GM18511 (cell line): ENCODE measurements around the gene TMPRSS9.

Source experiments
- ATAC-seq: cut with Tn5 transposase; IDR thresholded peaks from one replicate; pipeline ENCODE4 v1.9.1; 2021; ENCODE audit warnings: mild to moderate bottlenecking, moderate library complexity; ENCODE audit not compliant: unreplicated experiment

Gene TMPRSS9

GRCh38 chr19:2358548-2359173 lies 1.4 kb upstream of the TMPRSS9 start:
- no peak for ATAC-seq

GRCh38 chr19:2360833-2361232 lies 768 bp downstream of the TMPRSS9 start:
- ATAC-seq, result no peak

GRCh38 chr19:2361246-2362045 lies 1.4 kb downstream of the TMPRSS9 start:
- ATAC-seq, result no peak

DNA sequence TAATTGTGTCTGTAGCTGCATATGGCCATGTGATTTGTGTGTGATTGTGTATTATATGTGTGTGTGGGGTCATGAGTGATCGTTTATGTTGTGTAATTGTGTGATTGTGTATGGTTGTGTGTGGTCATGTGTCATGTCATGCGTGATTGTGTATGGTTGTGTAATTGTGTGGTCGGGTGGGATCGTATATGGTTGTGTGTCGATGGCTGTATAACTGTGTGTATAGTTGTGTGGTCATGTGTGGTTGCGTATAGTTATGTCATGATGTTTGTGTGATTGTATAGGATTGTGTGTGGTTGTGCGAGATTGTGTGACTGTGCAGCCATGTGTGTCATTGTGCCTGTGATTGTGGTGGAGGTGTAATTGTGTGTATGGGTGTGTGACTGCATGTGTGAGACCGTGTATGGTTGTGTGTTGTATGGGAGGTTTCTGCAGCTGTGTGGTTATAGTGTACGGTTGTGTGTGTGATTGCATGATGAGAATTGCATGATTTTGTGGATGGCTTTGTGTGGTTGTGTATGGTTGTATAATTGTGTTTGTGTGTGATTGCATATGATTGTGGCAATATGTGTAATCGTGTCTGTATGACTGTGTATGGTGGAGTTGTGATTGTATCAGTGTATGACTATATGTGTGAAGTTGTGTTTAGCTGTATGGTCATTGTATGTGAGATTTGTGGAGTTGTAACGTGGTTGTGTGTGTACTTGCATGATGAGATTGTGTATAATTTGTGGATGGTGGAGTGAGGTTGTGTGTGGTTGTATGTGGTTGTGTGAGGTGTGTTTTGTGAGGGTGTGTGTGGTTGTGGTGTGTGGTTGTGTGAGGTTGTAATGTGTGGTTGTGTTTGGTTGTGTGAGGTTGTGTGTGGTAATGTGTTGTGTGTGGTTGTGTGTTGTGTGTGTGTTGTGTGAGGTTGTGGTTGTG lies 2.2 kb downstream of the TMPRSS9 start:
- no peak for ATAC-seq

- ATAC-seq, result no peak
Observed at GRCh38 chr19:2362970-2363300, 2.9 kb downstream of the TMPRSS9 start.

- no peak for ATAC-seq
Observed at GRCh38 chr19:2363419-2363818, 3.4 kb downstream of the TMPRSS9 start.

DNA sequence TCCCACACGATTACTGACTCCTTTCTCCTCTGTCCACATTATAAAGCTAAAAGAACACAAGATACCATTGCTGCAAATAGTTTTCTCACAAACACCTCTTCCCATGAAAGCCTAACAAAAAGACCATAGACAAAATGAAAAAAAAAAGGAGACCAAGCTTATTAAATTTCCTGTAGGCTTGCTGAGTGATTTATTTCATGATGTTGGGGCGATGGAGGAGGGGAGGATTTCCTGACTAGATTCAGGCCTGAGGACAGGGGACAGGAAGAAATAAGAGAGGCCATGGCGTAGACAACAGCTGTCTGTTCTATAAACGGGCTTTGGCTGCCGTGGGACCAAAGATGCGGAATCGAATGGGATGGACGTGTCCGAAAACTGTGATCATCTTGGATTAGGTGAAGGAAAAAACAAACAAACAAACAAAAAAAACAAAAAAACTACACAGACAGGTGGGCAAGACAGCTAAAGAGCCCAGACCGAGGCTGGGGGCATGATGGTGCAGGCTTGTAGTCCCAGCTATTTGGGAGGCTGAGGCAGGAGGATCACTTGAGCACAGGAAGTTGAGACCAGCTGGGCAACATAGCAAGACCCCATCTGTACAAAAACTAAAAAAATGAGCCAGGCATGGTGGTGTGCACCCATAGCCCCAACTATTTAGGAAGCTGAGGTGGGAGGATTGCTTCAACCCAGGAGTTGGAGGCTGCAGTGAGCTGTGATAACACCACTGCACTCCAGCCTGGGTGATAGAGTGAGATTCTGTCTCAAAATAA lies 5.3 kb downstream of the TMPRSS9 start:
- ATAC-seq, result no peak

GRCh38 chr19:2371656-2372055 lies 11.6 kb downstream of the TMPRSS9 start:
- ATAC-seq, result no peak

DNA sequence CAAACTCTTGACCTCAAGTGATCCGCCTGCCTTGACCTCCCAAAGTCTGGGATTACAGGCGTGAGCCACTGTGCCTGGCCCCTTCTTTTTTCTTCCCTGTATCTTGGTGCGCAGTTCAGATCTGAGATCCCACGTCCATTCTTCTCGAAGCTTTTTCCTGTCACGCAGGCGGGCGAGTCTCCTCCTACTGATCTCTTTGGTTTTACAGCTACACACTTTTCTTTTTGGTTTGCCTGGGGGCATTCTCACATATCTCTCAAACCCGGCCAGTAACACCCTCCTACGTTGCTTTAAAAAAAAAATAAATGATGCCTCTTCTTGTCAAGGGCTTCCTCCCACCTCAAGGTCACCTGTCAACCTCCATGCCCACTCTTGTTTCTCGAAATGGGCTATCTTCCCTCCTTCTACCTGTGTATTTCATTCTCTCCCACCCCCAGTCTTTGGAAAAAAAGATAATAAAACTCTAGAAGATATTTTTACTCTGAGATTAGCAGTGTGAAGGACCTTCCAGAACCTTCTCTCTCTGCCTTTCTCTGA lies 12.1 kb downstream of the TMPRSS9 start:
- ATAC-seq, result no peak

DNA sequence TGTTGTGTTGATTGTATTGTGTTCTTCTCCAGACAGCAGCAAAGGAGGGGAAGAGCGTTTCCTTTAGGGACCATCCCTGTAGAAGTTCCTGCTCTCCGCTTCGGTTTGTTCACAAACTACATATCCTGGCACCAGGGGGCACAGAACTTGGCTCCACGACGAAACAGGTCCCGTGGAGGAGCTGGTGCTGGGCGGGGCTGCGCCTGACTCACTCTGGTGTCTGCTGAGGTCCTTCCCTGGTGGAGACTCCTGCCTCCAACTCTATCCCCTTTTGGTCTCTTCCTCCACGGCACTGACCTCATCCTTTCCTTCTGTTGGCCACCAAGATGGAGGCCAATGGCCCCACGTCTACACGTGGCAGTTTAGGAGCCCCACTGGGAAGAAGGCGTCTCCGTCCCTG lies 14.7 kb downstream of the TMPRSS9 start:
- ATAC-seq, result no peak

DNA sequence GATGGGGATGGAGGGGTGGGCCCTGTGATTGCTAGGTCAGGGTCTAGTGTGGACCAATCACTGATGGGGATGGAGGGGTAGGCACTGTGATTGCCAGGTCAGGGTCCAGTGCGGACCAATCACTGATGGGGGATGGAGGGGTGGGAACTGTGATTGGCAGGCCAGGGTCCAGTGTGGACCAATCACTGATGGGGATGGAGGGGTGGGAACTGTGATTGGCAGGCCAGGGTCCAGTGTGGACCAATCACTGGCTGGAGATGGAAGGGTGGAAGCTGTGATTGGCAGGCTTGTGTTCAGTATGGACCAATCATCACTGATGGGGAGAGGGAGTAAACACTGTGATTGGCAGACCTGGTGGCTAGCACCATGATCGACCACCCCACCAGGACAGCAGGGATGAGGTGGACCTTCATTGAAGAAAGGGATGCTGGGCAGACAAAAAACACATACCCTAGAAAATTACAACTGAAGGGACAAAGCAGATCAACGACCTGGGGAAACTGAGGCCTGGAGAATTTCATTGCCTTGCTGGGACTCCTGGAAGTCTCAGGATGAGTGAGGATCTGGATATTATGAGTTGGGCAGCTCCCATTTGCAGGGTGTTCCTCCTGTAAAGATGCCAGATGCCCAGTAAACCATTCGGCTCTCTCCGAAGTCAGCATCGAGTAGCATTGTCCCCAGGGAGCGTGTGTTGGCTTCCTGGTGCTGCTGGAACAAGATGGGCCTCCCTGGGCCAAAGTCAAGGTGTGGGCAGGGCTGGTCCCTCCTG lies 15.5 kb downstream of the TMPRSS9 start:
- no peak for ATAC-seq

DNA sequence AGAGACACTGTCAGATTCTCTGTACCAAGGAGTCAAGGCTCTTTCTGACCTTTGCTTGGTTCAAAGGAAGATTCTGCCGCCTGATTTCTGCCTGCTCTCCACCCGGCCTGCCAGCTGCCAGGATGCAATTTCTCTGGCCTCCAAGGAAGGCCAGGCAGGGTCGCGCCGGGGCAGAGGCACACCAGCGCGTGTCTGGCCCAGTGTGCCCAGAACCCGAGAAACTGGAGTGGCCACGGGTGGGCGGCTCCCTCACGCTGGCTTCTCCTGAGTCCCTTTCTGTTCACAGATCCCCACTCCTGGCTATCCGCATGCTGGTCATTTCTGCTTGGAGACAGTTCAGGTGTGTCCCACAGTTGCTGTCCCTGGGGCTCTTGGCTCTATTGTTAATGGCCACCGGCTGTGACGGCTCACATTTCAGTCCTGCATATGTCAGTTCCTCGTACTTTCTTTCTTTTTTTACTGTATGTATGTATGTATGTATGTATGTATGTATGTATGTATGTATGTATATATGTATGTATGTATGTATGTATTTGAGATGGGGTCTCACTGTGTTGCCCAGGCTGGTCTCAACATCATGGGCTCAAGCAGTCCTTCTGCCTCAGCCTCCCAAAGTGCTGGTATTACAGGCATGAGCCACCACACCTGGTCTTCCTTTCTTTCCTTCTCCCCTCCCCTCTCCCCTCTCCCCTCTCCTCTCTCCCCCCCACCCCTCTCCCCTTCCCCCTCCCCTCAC lies 16.9 kb downstream of the TMPRSS9 start:
- no peak for ATAC-seq

DNA sequence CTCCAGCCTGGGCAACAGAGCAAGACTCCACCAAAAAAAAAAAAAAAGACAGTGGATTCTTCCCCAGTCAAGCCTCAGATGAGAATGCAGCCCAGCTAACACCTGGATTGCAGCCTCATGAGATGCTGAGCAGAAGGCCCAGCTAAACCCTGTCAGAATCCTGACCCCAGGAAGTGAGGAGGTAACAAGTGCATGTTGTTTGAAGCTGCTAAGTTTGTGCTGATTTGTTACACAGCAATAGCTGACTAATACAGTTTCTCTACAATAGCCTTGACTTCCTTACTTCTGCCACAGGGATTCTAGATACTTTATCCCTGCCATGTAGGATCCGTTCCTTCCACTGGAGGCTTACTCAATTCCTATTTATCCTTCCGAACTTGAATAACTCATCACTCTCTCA lies 20.5 kb downstream of the TMPRSS9 start:
- ATAC-seq, result no peak

DNA sequence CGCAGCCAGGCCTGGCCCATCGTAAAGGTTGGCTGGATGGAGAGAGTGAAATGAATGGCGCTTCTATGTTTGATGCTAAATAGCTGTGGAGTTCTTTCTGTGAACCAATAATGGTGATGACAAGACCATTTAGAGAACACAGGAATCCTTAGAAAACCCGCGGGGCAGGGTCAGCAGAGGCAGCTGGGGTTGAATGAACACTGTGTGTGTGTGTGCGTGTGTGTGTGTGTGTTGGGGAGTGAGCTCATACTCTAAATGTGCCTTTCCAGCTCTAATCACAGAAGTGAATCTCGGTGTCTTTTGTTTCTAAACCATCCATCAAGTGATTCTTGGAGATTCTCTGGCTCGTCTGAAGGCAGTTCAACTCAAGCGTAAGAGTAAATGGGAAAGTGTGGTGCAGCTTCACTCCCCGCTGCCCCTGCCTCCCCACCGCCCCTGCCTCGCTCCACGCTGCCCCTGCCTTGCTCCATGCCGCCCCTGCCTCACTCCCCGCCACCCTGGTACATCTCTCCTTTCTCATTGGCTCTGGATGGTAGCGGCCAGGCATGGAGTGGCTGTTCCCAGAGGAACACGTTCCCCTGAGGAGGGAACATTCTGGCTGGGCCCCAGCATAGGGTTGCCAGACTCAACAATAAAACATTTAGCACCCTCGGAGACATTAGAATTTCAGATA lies 21.2 kb downstream of the TMPRSS9 start:
- ATAC-seq, result no peak

DNA sequence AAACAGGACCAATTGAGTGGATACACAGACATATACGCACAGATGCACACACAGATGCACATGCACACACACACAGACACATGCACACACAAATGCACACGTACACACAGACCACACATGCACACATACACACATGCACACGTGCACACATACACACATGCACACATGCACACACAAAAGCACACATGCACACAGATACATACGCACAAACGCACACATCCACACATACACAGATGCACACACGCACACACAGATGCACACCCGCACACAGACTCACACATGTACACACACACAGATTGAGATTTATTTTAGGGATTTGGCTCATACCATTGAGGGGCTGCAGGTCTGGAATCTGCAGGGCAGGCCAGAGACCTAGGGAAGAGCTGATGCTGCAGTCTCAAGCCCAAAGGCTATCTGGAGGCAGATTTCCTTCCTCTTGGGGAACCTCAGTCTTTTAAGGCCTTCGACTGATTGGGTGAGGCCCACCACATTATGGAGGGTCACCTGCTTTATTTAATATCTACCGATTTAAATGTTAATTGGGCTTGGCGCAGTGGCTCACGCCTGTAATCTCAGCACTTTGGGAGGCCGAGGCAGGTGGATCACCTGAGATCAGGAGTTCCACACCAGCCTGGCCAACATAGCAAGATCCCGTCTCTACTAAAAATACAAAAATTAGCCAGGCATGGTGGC lies 22.6 kb downstream of the TMPRSS9 start:
- ATAC-seq, result no peak

GRCh38 chr19:2385053-2385721 lies 25.1 kb downstream of the TMPRSS9 start:
- no peak for ATAC-seq
